ENCODE measurements around the gene EFCAB12. TPM values are rescaled to one million over a fixed set of nuclear protein-coding genes. Genes with fewer than 3 reads are reported as not detected.

Gene EFCAB12
- total and polyA plus RNA-seq, 2 donors from 2014 or later = 1.2 to 3.5 TPM

- no peak for FAIRE-seq
- H3K36me3 ChIP-seq (ENCODE audit: control insufficient read depth in 2 of 3, insufficient read depth in 3 of 3, low read length in 3 of 3) = peaks cover 4 to 11% (median 6%) of the 10 kb centered on the region in 3 donors
- no peak overlapping the region for H3K4me3 ChIP-seq (ENCODE audit: low read length in 3 of 3)
- intact Hi-C loops (cut with DNase I) = no loop called here
- peaks cover 0 to 4% (median 0%) of the 10 kb centered on the region in 3 donors for H3K4me1 ChIP-seq (ENCODE audit: control insufficient read depth in 2 of 3, insufficient read depth in 2 of 3, low read depth in 1 of 3, low read length in 3 of 3)
- no peak overlapping the region for H3K9ac ChIP-seq (ENCODE audit: low read length in 3 of 3)
- no peaks in the 10 kb centered on the region for H3K9me3 ChIP-seq (ENCODE audit: control insufficient read depth in 2 of 3, insufficient read depth in 1 of 3, low read length in 3 of 3)
- DNase-seq = no peak
- no peaks in the 10 kb centered on the region for H3K27me3 ChIP-seq (ENCODE audit: control insufficient read depth, insufficient read depth, low read length)
- no peak for TF ChIP-seq CTCF (IDR thresholded peaks at IDR 0.05; ENCODE audit: borderline replicate concordance, extremely low read depth, insufficient read depth)
- no peak overlapping the region for H3K27ac ChIP-seq (ENCODE audit: low read depth in 2 of 2, low read length in 2 of 2)
These were observed 34.7 kb upstream of the EFCAB12 start for GRCh38 chr3:129463094-129463493.

GRCh38 chr3:129462361-129462968 is 34.0 kb upstream of the EFCAB12 start:
- no peak overlapping the region for H3K9ac ChIP-seq (ENCODE audit: low read length in 3 of 3)
- intact Hi-C loops (cut with DNase I) = no loop called here
- peaks cover 4 to 11% (median 6%) of the 10 kb centered on the region in 3 donors for H3K36me3 ChIP-seq (ENCODE audit: control insufficient read depth in 2 of 3, insufficient read depth in 3 of 3, low read length in 3 of 3)
- no peak overlapping the region for H3K27ac ChIP-seq (ENCODE audit: low read depth in 2 of 2, low read length in 2 of 2)
- H3K27me3 ChIP-seq (ENCODE audit: control insufficient read depth, insufficient read depth, low read length) = no peaks in the 10 kb centered on the region
- FAIRE-seq (no peak), DNase-seq (no peak)
- H3K9me3 ChIP-seq (ENCODE audit: control insufficient read depth in 2 of 3, insufficient read depth in 1 of 3, low read length in 3 of 3) = no peaks in the 10 kb centered on the region
- TF ChIP-seq CTCF (IDR thresholded peaks at IDR 0.05; ENCODE audit: borderline replicate concordance, extremely low read depth, insufficient read depth) = no peak
- no peak overlapping the region for H3K4me3 ChIP-seq (ENCODE audit: low read length in 3 of 3)
- peaks cover 0 to 3% (median 0%) of the 10 kb centered on the region in 3 donors for H3K4me1 ChIP-seq (ENCODE audit: control insufficient read depth in 2 of 3, insufficient read depth in 2 of 3, low read depth in 1 of 3, low read length in 3 of 3)

- Histone ChIP-seq H3K27ac (ENCODE audit: low read depth in 2 of 2, low read length in 2 of 2) (no peak overlapping the region), H3K36me3 (ENCODE audit: control insufficient read depth in 2 of 3, insufficient read depth in 3 of 3, low read length in 3 of 3) (peaks cover 4 to 10% (median 6%) of the 10 kb centered on the region in 3 donors), H3K4me1 (ENCODE audit: control insufficient read depth in 2 of 3, insufficient read depth in 2 of 3, low read depth in 1 of 3, low read length in 3 of 3) (no peaks in the 10 kb centered on the region), H3K27me3 (ENCODE audit: control insufficient read depth, insufficient read depth, low read length) (no peaks in the 10 kb centered on the region), H3K9ac (ENCODE audit: low read length in 3 of 3) (no peak overlapping the region), H3K9me3 (ENCODE audit: control insufficient read depth in 2 of 3, insufficient read depth in 1 of 3, low read length in 3 of 3) (no peaks in the 10 kb centered on the region), H3K4me3 (ENCODE audit: low read length in 3 of 3) (no peak overlapping the region)
- FAIRE-seq (no peak), DNase-seq (no peak)
- intact Hi-C loops (cut with DNase I) = no loop called here
- TF ChIP-seq CTCF (IDR thresholded peaks at IDR 0.05; ENCODE audit: borderline replicate concordance, extremely low read depth, insufficient read depth) = no peak
These were observed 33.2 kb upstream of the EFCAB12 start for GRCh38 chr3:129461461-129462146.

All from kidney (tissue), 14 donors.